Mucosa of stomach (tissue), 1 donor: ENCODE data around the gene SMIM41.
A peak's percentile ranks its signal among the peaks of the same experiment; 100 is the strongest.

Experiments
- H3K27me3 ChIP-seq: one replicate; pipeline ENCODE4 v1.7.0; 2013; ENCODE audit warnings: mild to moderate bottlenecking, low read length; ENCODE audit not compliant: control insufficient read depth, insufficient read depth
- H3K36me3 ChIP-seq: one replicate; pipeline ENCODE4 v1.7.0; 2013; ENCODE audit warnings: low read length; ENCODE audit not compliant: control insufficient read depth, insufficient read depth
- H3K4me1 ChIP-seq: one replicate; pipeline ENCODE4 v1.7.0; 2013; ENCODE audit warnings: mild to moderate bottlenecking, low read length; ENCODE audit not compliant: control insufficient read depth, insufficient read depth
- H3K4me3 ChIP-seq: one replicate; pipeline ENCODE4 v1.7.0; 2013; ENCODE audit warnings: low read length
- H3K9ac ChIP-seq: one replicate; pipeline ENCODE4 v1.7.0; 2013; ENCODE audit warnings: mild to moderate bottlenecking, low read length, moderate library complexity
- H3K9me3 ChIP-seq: one replicate; pipeline ENCODE4 v1.7.0; 2013; ENCODE audit warnings: mild to moderate bottlenecking, low read length, moderate library complexity; ENCODE audit not compliant: control insufficient read depth
- donor health status: Pancreatic carcinoma.

The SMIM41 gene

DNA sequence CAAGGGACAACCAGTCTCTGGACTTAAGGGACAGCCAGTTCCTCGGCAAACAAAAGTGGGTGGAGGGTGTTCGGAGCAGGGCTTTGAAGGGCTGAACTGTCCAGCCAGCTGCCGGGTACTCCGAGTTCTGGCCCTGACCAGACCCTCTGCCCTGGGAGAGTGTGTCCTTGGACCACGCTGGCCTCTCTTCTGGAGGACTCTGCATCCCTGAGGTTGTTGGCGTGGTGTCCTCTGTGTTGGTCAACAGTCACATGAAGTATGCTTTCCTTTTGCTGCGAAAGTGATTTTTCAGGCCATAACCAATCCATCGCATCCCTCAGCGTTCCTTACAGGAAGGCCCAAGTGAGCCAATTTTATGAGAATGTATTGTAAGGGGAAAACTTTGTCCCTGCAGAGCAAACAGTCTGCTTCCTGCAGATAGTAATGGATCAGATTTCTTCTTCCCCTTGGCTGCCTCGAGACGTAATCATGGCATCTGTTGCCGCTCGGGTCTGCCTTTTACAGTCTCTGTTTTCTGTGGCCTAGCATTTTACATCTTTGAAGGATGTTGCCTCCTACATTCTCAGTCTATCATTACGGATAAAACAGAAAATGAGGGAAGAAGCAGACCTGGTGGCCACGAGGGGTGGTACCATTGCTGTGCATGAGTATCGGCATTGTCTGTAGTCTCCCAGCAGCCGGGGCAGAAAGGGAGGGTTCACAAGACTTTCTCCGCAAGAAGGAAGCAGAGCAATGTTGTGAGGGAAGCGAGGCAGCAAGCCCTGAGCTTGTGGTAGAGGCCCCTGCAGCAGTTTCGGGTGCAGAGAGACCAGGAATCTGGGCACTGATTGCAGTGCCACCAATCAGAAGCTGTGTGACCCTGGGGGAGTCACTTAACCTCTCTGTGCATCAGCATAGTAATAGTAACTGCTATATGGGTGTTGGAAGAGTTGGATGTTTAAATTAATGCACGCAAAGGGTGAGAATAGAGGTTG, 47.4 kb downstream of the SMIM41 start:
- Histone ChIP-seq H3K9me3 (no peaks in the 10 kb centered on the region), H3K9ac (no peak overlapping the region), H3K27me3 (no peaks in the 10 kb centered on the region), H3K4me1 (peaks cover 13% of the 10 kb centered on the region), H3K4me3 (no peak overlapping the region), H3K36me3 (no peaks in the 10 kb centered on the region)

DNA sequence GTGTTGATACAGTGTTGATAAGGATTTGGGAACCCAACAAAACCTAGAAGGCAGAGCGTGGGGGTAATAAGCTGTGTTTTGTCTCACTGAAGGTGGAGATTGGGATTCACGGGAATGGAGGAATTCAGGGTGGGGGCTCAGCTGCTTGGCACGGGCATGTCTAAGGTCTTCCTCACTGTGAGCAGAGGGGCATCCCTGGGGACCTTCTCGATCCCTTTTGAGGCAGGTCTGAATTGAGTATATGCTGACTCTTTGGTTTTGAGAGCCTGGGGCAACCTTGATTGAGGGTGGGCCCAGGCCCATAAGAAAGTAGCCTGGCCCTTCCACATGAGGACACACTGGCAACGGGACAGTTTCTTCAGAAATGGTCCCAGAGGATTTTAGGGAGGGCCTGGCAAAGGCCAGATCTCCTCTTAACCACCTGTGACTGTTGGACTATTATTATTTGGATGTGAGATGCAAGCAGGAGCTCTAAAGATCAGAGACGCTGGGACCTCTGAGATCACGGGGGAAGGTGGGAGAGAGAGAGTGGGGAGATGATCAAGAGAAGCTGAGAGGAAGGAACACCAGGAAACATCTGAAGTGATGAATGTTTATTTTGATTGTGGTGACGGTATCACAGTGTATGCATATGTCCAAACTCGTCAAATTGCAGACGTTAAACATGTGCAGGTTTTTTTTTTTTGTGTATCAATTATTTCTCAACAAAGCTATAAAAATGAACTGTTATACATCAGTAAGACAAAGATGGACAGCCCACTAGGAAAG, 48.4 kb downstream of the SMIM41 start:
- Histone ChIP-seq H3K4me1 (peaks cover 13% of the 10 kb centered on the region), H3K4me3 (no peak overlapping the region), H3K36me3 (no peaks in the 10 kb centered on the region), H3K9ac (no peak overlapping the region), H3K27me3 (no peaks in the 10 kb centered on the region), H3K9me3 (no peaks in the 10 kb centered on the region)

DNA sequence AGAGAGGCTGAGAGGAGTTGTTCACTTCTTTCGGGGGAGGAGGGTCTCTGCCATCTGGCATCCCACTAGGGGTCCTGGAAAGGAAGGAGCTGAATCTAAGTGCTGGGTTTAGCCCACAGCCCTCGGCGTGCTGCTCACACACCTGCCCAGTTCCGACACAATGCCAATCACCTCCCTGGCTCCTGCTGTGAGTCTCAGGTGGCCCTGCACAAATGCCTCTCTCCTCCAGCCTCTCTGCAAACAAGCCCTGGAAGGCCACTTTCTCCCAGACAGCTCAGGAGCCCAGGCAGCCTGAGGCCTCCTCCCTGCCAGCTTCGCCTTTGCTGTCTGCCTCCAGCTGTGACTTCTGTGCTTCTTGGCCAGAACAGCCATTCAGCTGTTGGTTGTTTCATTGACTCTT, 51.2 kb downstream of the SMIM41 start:
- H3K9ac ChIP-seq = no peak overlapping the region
- no peaks in the 10 kb centered on the region for H3K36me3 ChIP-seq
- no peak overlapping the region for H3K4me3 ChIP-seq
- peaks cover 13% of the 10 kb centered on the region for H3K4me1 ChIP-seq
- H3K9me3 ChIP-seq = no peaks in the 10 kb centered on the region
- H3K27me3 ChIP-seq = no peaks in the 10 kb centered on the region

DNA sequence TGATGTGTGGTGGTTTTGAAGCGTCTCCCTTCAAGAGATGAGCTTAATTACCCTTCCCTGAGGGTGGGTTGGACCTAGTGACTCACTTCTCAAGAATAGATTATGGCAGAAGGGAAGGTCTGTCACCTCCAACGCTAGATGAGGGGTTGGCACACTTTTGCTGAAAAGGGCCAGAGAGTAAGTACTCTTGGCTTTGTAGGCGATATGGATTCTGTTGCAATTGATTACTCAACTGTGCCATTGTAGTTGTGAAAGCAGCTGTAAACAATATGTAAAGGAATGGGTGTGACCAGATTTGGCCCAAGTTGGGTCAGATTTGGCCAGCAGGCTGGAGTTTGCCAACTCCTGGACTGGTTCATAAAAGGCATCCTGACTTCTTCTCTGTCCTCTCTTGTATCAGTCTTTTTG, 53.3 kb downstream of the SMIM41 start:
- Histone ChIP-seq H3K4me3 (no peak overlapping the region), H3K9me3 (no peaks in the 10 kb centered on the region), H3K9ac (no peak overlapping the region), H3K4me1 (no peaks in the 10 kb centered on the region), H3K27me3 (no peaks in the 10 kb centered on the region), H3K36me3 (no peaks in the 10 kb centered on the region)

DNA sequence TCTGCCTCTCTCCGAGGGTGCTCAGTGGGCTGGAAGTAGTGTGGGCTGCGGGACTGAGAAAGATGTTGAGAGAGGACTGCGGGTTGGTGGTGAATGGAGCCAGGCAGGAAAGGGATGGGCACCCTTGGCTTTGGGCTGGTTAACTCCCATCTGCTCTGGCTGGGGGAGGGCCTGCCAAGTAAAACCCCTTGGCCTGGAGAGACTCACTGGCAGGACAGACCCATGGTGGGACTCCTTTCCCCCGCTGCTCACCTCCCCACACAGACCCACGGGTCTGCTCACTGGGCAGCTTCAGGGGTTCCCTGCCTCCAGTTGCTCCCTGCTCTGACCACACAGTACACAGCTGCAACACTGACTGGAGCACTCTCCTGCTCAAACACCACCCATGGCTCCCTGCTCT, 58.2 kb downstream of the SMIM41 start:
- no peak overlapping the region for H3K4me3 ChIP-seq
- no peak overlapping the region for H3K9ac ChIP-seq
- H3K9me3 ChIP-seq = no peaks in the 10 kb centered on the region
- no peaks in the 10 kb centered on the region for H3K27me3 ChIP-seq
- no peaks in the 10 kb centered on the region for H3K4me1 ChIP-seq
- H3K36me3 ChIP-seq = no peaks in the 10 kb centered on the region

DNA sequence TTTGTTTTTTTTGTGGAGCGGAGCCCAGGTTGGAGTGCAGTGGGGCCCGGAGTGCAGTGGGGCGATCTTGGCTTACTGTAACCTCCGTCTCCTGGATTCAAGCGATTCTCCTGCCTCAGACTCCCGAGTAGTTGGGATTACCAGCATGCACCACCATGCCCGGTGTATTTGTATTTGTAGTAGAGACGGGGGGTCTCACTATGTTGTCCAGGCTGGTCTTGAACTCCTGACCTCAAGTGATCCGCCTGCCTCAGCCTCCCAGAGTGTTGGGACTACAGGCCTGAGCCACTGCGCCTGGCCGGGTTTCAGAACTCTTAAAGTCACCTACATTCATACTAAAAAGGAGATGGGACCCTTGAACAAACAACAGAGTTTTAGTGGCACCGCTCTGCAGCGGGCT, 59.6 kb downstream of the SMIM41 start:
- no peak overlapping the region for H3K9ac ChIP-seq
- H3K4me1 ChIP-seq = peaks cover 12% of the 10 kb centered on the region
- H3K36me3 ChIP-seq = no peaks in the 10 kb centered on the region
- H3K9me3 ChIP-seq = no peaks in the 10 kb centered on the region
- no peaks in the 10 kb centered on the region for H3K27me3 ChIP-seq
- H3K4me3 ChIP-seq = no peak overlapping the region

DNA sequence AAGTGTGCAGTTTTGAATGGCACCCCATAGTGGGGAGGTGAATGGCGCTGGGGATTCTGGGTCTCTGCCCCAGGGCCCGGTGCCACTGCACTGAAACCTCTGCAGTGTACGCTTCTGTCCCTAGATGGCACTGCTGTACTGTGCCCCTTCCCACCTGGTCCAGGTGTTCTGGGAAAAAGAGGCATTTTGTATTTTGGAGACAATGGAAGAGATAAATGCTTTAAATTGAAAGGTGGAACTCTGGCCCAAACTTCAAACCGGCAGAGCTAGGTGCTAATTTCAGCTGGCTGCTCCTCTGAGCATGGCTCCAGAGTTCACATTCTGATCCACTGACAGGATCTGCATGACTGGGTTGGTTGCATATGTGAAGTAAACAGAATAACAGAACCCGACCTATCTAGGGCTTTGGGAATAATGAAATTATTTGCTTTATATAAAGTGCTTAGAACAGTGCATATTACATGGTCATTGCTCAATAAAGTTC, 60.1 kb downstream of the SMIM41 start:
- Histone ChIP-seq H3K36me3 (no peaks in the 10 kb centered on the region), H3K27me3 (no peaks in the 10 kb centered on the region), H3K4me3 (no peak overlapping the region), H3K9me3 (no peaks in the 10 kb centered on the region), H3K4me1 (peaks cover 17% of the 10 kb centered on the region), H3K9ac (no peak overlapping the region)

DNA sequence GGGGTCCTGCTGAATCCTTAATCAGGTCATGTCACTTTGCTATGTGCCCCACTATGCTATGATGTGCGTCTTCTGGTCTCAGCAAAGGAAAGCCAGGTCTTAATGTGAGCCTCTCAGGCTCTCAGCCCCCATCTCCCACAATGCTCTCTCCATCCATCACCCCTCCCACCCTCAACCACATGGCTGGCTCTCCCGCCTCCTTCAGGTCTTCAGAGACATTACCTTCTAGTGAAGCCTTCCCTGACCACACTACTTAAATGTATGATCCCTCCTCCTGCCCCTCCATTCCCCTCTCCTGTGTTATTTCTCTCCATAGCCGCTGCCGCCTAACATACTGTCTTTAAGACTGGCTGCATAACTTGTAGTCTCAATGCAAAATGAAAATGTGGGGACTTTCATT, 61.8 kb downstream of the SMIM41 start:
- no peak overlapping the region for H3K4me3 ChIP-seq
- H3K9me3 ChIP-seq = no peaks in the 10 kb centered on the region
- H3K9ac ChIP-seq = no peak overlapping the region
- no peaks in the 10 kb centered on the region for H3K36me3 ChIP-seq
- peaks cover 34% of the 10 kb centered on the region for H3K4me1 ChIP-seq
- no peaks in the 10 kb centered on the region for H3K27me3 ChIP-seq

DNA sequence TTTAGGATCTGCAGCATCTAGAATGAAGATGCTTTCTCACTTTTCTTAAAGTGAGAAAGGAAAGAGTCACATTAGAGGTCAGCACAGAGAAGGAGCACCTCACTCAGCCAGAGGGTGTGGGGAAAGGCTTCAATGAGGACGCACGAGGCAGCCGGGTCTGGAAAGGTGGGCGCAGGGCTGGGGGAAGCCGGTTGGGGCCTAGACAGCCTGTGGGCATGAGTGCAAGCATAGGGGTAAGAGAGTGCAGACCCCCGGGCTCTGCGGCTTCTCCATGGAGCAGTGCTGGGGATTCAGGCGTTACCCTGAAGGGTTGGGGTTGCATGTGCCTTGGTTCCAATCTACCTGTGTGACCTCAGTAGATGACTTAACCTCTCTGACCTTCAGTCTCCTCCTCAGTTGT, 62.4 kb downstream of the SMIM41 start:
- H3K9me3 ChIP-seq = no peaks in the 10 kb centered on the region
- no peak overlapping the region for H3K4me3 ChIP-seq
- no peak overlapping the region for H3K9ac ChIP-seq
- H3K36me3 ChIP-seq = no peaks in the 10 kb centered on the region
- H3K4me1 ChIP-seq = peaks cover 39% of the 10 kb centered on the region
- no peaks in the 10 kb centered on the region for H3K27me3 ChIP-seq

DNA sequence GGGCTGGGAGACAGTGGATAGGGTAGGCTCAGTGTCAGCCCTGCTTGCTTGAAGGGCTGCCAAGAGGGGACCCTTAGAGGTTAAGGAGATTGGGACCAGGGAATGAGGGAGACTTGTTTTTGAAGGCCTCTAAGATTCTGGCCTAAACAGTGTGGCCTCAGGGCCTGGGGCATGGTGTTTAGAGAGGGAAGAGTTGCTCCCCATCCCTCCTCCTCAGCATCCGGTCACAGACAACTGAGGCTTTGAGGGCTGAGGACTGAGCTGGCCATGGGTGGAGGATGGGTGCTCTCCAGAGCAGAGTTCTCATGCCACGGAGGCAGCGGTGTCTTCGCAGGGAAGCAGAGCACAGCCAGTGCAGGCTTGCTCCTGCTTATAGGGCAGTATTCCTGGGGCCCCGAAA, 62.9 kb downstream of the SMIM41 start:
- Histone ChIP-seq H3K4me1 (peaks cover 44% of the 10 kb centered on the region), H3K27me3 (no peaks in the 10 kb centered on the region), H3K9ac (no peak overlapping the region), H3K4me3 (no peak overlapping the region), H3K9me3 (no peaks in the 10 kb centered on the region), H3K36me3 (no peaks in the 10 kb centered on the region)

DNA sequence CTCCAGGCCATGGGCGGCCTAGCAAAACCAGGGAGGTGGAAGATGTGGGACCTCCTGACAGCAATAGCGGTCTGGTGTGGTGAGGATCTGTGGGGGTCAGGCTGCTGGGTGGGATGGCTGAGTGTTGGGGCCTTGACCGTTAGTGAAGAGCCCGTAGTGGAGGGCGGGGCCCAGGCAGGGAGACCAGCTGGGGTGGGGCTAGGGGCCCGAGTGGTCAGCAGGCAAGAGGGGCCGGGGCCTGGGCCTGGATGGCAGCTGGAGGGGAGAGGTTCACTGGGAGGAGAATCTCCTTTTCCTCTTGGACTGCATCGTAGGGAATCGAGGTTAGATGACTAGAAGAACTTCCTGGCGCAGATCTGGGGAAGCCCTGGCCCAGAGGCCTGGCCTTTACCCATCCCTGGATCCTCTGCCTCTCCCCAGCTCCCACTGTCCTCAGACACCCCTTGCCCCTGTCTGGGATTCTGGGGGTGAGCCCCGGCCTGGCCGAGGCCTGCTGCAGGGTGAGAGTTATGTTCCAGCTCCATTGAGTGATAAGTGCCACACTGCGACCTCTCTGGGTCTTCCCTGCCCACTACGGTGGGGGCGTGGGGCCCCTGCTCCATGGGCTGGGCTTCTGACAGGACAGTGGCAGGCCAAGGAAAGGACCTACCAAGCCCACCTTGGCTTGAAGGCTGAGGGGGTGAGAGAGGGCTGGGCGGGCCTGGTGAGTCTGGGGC, 65.2 kb downstream of the SMIM41 start:
- Histone ChIP-seq H3K27me3 (no peaks in the 10 kb centered on the region), H3K4me1 (peaks cover 66% of the 10 kb centered on the region), H3K9ac (peak overlapping the region; percentile 97), H3K4me3 (no peak overlapping the region), H3K9me3 (no peaks in the 10 kb centered on the region), H3K36me3 (no peaks in the 10 kb centered on the region)
